Myocyte (in vitro differentiated cells): ENCODE data around the gene PROM1. TPM values are rescaled to one million over a fixed set of nuclear protein-coding genes. Genes with fewer than 3 reads are reported as not detected.

Experiments used
- total RNA-seq: library from RNA; depleted of rRNA; stranded (reverse); fragments of >200 nt; gene quantifications from 2 replicates; pipeline ENCODE4 v1.2.3, GENCODE V29; 2014

Gene PROM1
- total RNA-seq, 1 donor from 2014 or later: not detected

Other genes with a start within 250 kb of the PROM1 start
- not detected in 2 replicates for gene FGFBP1, start 145.3 kb downstream of the PROM1 start, total RNA-seq
- 3.0 TPM in 1 of 2 replicates, not detected in the other for gene FGFBP2, start 120.8 kb downstream of the PROM1 start, total RNA-seq
- gene TAPT1, start 142.4 kb upstream of the PROM1 start, total RNA-seq: 15.5 and 17.1 TPM in 2 replicates